Ishikawa (cell line): ENCODE data around the gene HOXA7.

Source experiments
- CREB1 ChIP-seq: IDR thresholded peaks from 2 replicates; pipeline ENCODE4 v1.6.1; 2012; ENCODE audit warnings: low read depth
- EP300 ChIP-seq: IDR thresholded peaks from 2 replicates; pipeline ENCODE4 v1.6.1; 2012; ENCODE audit warnings: borderline replicate concordance
- RAD21 ChIP-seq: IDR thresholded peaks from 2 replicates; pipeline ENCODE4 v1.6.1; 2012; ENCODE audit warnings: low read depth
- TAF1 ChIP-seq: IDR thresholded peaks from 2 replicates; pipeline ENCODE4 v1.6.1; 2012; ENCODE audit warnings: low read depth, mild to moderate bottlenecking
- ZBTB7A ChIP-seq: IDR thresholded peaks from 2 replicates; pipeline ENCODE4 v1.6.1; 2012; ENCODE audit warnings: low read depth
- TF ChIP-seq, protein P1 (sequence below): IDR thresholded peaks from 2 replicates; pipeline ENCODE4 v1.6.1; 2012; ENCODE audit warnings: low read depth, mild to moderate bottlenecking
- TF ChIP-seq, protein P2 (sequence below): IDR thresholded peaks from 2 replicates; pipeline ENCODE4 v1.6.1; 2012

- no peak for TF ChIP-seq EP300
- TF ChIP-seq, protein P1, sequence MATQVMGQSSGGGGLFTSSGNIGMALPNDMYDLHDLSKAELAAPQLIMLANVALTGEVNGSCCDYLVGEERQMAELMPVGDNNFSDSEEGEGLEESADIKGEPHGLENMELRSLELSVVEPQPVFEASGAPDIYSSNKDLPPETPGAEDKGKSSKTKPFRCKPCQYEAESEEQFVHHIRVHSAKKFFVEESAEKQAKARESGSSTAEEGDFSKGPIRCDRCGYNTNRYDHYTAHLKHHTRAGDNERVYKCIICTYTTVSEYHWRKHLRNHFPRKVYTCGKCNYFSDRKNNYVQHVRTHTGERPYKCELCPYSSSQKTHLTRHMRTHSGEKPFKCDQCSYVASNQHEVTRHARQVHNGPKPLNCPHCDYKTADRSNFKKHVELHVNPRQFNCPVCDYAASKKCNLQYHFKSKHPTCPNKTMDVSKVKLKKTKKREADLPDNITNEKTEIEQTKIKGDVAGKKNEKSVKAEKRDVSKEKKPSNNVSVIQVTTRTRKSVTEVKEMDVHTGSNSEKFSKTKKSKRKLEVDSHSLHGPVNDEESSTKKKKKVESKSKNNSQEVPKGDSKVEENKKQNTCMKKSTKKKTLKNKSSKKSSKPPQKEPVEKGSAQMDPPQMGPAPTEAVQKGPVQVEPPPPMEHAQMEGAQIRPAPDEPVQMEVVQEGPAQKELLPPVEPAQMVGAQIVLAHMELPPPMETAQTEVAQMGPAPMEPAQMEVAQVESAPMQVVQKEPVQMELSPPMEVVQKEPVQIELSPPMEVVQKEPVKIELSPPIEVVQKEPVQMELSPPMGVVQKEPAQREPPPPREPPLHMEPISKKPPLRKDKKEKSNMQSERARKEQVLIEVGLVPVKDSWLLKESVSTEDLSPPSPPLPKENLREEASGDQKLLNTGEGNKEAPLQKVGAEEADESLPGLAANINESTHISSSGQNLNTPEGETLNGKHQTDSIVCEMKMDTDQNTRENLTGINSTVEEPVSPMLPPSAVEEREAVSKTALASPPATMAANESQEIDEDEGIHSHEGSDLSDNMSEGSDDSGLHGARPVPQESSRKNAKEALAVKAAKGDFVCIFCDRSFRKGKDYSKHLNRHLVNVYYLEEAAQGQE, result no peak
- no peak for TF ChIP-seq TAF1
- no peak for TF ChIP-seq CREB1
- TF ChIP-seq RAD21, result no peak
- TF ChIP-seq, protein P2, sequence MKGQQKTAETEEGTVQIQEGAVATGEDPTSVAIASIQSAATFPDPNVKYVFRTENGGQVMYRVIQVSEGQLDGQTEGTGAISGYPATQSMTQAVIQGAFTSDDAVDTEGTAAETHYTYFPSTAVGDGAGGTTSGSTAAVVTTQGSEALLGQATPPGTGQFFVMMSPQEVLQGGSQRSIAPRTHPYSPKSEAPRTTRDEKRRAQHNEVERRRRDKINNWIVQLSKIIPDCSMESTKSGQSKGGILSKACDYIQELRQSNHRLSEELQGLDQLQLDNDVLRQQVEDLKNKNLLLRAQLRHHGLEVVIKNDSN, result no peak
- TF ChIP-seq ZBTB7A, result no peak
Observed at GRCh38 chr7:27154901-27155815, 1.3 kb downstream of the HOXA7 start.
